Breast epithelium (tissue), 3 donors: ENCODE measurements around the gene XRRA1.

Experiments used
- CTCF ChIP-seq, 3 donors: fragments of 450-650 bp; IDR thresholded peaks; one replicate each; pipeline ENCODE4 v1.5.1; 2016 to 2017; ENCODE audit warnings: antibody characterized with exemption in 3 of 3, mild to moderate bottlenecking in 3 of 3, moderate library complexity in 3 of 3
- POLR2A ChIP-seq: fragments of 450-650 bp; IDR thresholded peaks from one replicate; pipeline ENCODE4 v1.6.1; 2016; ENCODE audit warnings: antibody characterized with exemption, mild to moderate bottlenecking, moderate library complexity

GRCh38 chr11:74840486-74840885, 108.4 kb downstream of the XRRA1 start:
- TF ChIP-seq CTCF (IDR thresholded peaks at IDR 0.05), result no peak
- TF ChIP-seq POLR2A, result no peak
